ENCODE data around the gene ARL2BP.

DNA sequence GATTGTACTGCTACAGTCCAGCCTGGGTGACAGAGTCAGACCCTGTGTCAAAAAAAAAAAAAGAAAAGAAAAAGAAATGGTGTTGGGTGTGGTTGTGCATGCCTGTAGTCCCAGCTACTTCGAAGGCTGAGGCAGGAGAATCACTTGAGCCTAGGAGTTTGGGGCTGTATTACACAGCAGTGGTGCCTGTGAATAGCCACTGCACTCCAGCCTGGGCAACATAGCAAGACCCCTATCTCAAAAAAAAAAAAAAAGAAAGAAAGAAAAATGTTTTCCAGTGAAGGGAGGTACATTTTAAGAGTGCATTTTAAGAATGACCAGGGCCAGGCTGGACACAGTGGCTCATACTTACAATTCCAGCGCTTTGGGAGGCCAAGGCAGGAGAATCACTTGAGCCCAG, 6.3 kb downstream of the ARL2BP start:
- TF ChIP-seq SIN3A (IDR thresholded peaks at IDR 0.05; ENCODE audit: borderline replicate concordance, insufficient read depth, low read length): no peak
- TF ChIP-seq POLR2AphosphoS5 (IDR thresholded peaks at IDR 0.05; ENCODE audit: low read depth, low read length): no peak
- TF ChIP-seq, protein P1, sequence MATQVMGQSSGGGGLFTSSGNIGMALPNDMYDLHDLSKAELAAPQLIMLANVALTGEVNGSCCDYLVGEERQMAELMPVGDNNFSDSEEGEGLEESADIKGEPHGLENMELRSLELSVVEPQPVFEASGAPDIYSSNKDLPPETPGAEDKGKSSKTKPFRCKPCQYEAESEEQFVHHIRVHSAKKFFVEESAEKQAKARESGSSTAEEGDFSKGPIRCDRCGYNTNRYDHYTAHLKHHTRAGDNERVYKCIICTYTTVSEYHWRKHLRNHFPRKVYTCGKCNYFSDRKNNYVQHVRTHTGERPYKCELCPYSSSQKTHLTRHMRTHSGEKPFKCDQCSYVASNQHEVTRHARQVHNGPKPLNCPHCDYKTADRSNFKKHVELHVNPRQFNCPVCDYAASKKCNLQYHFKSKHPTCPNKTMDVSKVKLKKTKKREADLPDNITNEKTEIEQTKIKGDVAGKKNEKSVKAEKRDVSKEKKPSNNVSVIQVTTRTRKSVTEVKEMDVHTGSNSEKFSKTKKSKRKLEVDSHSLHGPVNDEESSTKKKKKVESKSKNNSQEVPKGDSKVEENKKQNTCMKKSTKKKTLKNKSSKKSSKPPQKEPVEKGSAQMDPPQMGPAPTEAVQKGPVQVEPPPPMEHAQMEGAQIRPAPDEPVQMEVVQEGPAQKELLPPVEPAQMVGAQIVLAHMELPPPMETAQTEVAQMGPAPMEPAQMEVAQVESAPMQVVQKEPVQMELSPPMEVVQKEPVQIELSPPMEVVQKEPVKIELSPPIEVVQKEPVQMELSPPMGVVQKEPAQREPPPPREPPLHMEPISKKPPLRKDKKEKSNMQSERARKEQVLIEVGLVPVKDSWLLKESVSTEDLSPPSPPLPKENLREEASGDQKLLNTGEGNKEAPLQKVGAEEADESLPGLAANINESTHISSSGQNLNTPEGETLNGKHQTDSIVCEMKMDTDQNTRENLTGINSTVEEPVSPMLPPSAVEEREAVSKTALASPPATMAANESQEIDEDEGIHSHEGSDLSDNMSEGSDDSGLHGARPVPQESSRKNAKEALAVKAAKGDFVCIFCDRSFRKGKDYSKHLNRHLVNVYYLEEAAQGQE (IDR thresholded peaks at IDR 0.05; ENCODE audit: insufficient read depth in 1 of 2, low read depth in 2 of 2, low read length in 2 of 2): no peak
- no peak for TF ChIP-seq TAF1 (IDR thresholded peaks at IDR 0.05; ENCODE audit: borderline replicate concordance, insufficient read depth, low read length)

All from PFSK-1 (cell line).